Measurements from ENCODE around the gene SDF4. TPM values are rescaled to one million over a fixed set of nuclear protein-coding genes. Genes with fewer than 3 reads are reported as not detected.

Gene SDF4
- total and polyA plus RNA-seq, 2 of the 8 experiments (the other 6 are each of a cell fraction or from before 2014, with no cell fraction given), result 45.5 to 75.6 TPM

GRCh38 chr1:1222575-1223225, 9.1 kb downstream of the SDF4 start (continued):
- TF ChIP-seq CHD7 (IDR thresholded peaks at IDR 0.05; ENCODE audit: insufficient replicate concordance, low read length) (no peak), GTF2F1 (IDR thresholded peaks at IDR 0.05; ENCODE audit: borderline replicate concordance, low read depth, low read length) (no peak), RAD21 (IDR thresholded peaks at IDR 0.05 in 1 of 2, conservative IDR thresholded peaks at IDR 0.05 in 1 of 2; ENCODE audit: low read depth in 2 of 2, low read length in 2 of 2) (no peak)

Measured in H1 (cell line).